Measurements from ENCODE around the gene GATA2. TPM values are rescaled to one million over a fixed set of nuclear protein-coding genes. Genes with fewer than 3 reads are reported as not detected.

GATA2 gene
- total and polyA plus RNA-seq, 2 of the 8 experiments (the other 6 are each of a cell fraction or from before 2014, with no cell fraction given), result 0.03 to 0.30 TPM

DNA sequence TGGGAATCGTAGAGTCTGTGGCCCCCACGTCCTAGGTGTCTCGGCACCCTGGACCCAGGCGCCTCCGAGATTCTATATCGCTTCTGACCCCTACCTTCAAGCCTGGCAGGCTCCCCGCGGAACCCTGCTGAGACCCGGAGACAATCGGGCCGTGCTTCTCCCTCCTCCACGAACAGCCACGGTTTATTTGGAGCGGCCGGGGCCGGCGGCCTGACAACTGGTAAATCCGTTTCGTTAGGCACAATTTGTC, 1.4 kb downstream of the GATA2 start:
- peaks cover 22% of the 10 kb centered on the region; the same call in 1 of the 2 replicates for H3K23me2 ChIP-seq (ENCODE audit: low read depth, low read length)
- H3K9ac ChIP-seq (replicated peaks in 1 of 4; ENCODE audit: extremely low read depth in 1 of 4, low read depth in 3 of 4, low read length in 3 of 4), result no peak overlapping the region
- H3K4me2 ChIP-seq (ENCODE audit: insufficient read depth in 1 of 2, low read depth in 2 of 2, low read length in 2 of 2), result peak overlapping the region; percentile 60 to 63; a peak in 3 of 4 replicates
- no peak overlapping the region for H2BK120ac ChIP-seq (replicated peaks; ENCODE audit: low read depth, low read length)
- H3K4ac ChIP-seq (replicated peaks; ENCODE audit: insufficient read length, low read depth, low read length), result no peak overlapping the region
- H3K4me3 ChIP-seq (ENCODE audit: extremely low read depth in 1 of 4, insufficient read depth in 2 of 4, low read depth in 3 of 4, low read length in 4 of 4), result peak overlapping the region in 1 of 4 experiments; percentile 50; a peak in 2 of 8 replicates
- no peak overlapping the region for H2AFZ ChIP-seq (ENCODE audit: low read length)
- no peak overlapping the region for H4K5ac ChIP-seq (ENCODE audit: insufficient read length, low read depth, low read length)
- H3K56ac ChIP-seq (replicated peaks; ENCODE audit: insufficient read length, low read depth, low read length), result no peak overlapping the region
- no peak overlapping the region for H3K23ac ChIP-seq (ENCODE audit: insufficient read length)
- POLR2A ChIA-PET (ENCODE audit: partially characterized antibody), result interaction anchor here (1.8 kb wide), 1 partner anchor 11 kb away, joined by 13 read pairs; no protein-coding TSS in a partner anchor
- no peak overlapping the region for H2BK15ac ChIP-seq (ENCODE audit: low read length)
- H3K4me1 ChIP-seq (replicated peaks in 1 of 4; ENCODE audit: control insufficient read depth in 3 of 4, insufficient read depth in 4 of 4, low read length in 3 of 4), result peaks cover 0 to 71% (median 43%) of the 10 kb centered on the region in 4 experiments; a peak in 6 of 7 replicates
- H2BK12ac ChIP-seq (ENCODE audit: low read depth, low read length), result 0 out of 2 replicates have a peak overlapping the region, but pooled peaks have one; percentile 68
- 5% methylated on average over 19 of the region's 19 CpGs; no CpG with 5 or more reads in 1 of the 2 experiments for WGBS, 2 experiments (ENCODE audit: extremely low coverage in 1 of 2, insufficient coverage in 1 of 2, insufficient read length in 1 of 2, insufficient replicate concordance in 2 of 2, low coverage in 1 of 2, low lambda C conversion rate in 2 of 2, missing lambda C conversion rate in 1 of 2)
- FAIRE-seq, result no peak
- CTCF ChIA-PET (ENCODE audit: partially characterized antibody), result interaction anchor here (0.9 to 2.0 kb wide), 3 partner anchors 27 to 265 kb away, joined by 3 to 7 read pairs (median 5); no protein-coding TSS in a partner anchor
- no peak overlapping the region for H2BK5ac ChIP-seq (ENCODE audit: low read depth, low read length)
- no peaks in the 10 kb centered on the region for H3K79me1 ChIP-seq (ENCODE audit: low read depth, low read length)
- H4K8ac ChIP-seq (ENCODE audit: extremely low read depth, insufficient read depth, low read length), result no peak overlapping the region
- H3K18ac ChIP-seq (ENCODE audit: extremely low read depth, low read length), result no peak overlapping the region
- H4K20me1 ChIP-seq (replicated peaks in 1 of 2; ENCODE audit: control insufficient read depth in 1 of 2, insufficient read depth in 2 of 2, low read length in 2 of 2), result peaks cover 5 to 25% of the 10 kb centered on the region in 2 experiments
- no peak overlapping the region for H2BK20ac ChIP-seq (ENCODE audit: low read length)
- H3K14ac ChIP-seq (ENCODE audit: insufficient read length), result no peak overlapping the region
- H3K27ac ChIP-seq (ENCODE audit: low read depth, low read length), result no peak overlapping the region
- no peak overlapping the region for H4K91ac ChIP-seq (replicated peaks; ENCODE audit: insufficient read length, low read length)
- peaks cover 98 to 100% (median 99%) of the 10 kb centered on the region in 4 experiments for H3K27me3 ChIP-seq (replicated peaks in 1 of 4; ENCODE audit: control insufficient read depth in 3 of 4, extremely low read depth in 1 of 4, insufficient read depth in 3 of 4, low read length in 3 of 4)
- DNase-seq (ENCODE audit: low read depth in 1 of 2, low spot score in 2 of 2), result peak in 1 of 2 experiments; percentile 66
- H3K79me2 ChIP-seq (ENCODE audit: control insufficient read depth in 1 of 2, insufficient read depth in 2 of 2, low read length in 2 of 2), result no peaks in the 10 kb centered on the region
- H3K36me3 ChIP-seq (ENCODE audit: control insufficient read depth in 2 of 4, insufficient read depth in 4 of 4, low read length in 3 of 4), result peaks cover 0 to 16% (median 0%) of the 10 kb centered on the region in 4 experiments; a peak in 1 of 8 replicates
- no peak overlapping the region for H2AK5ac ChIP-seq (ENCODE audit: low read depth, low read length)
- no peaks in the 10 kb centered on the region; a peak in 1 of 4 replicates for H3K9me3 ChIP-seq (ENCODE audit: insufficient read depth in 2 of 2, low read depth in 1 of 2, low read length in 1 of 2)
- no peak for TF ChIP-seq FOSL1 (IDR thresholded peaks at IDR 0.05; ENCODE audit: insufficient read depth, low read depth, low read length)
- TF ChIP-seq, protein P1, sequence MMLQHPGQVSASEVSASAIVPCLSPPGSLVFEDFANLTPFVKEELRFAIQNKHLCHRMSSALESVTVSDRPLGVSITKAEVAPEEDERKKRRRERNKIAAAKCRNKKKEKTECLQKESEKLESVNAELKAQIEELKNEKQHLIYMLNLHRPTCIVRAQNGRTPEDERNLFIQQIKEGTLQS (IDR thresholded peaks at IDR 0.05; ENCODE audit: insufficient read depth, low read depth, low read length), result no peak
- TF ChIP-seq PHF8 (conservative IDR thresholded peaks at IDR 0.05; ENCODE audit: low read depth, low read length), result no peak
- TF ChIP-seq TCF12 (IDR thresholded peaks at IDR 0.05; ENCODE audit: low read depth, low read length), result no peak
- TF ChIP-seq CEBPB (IDR thresholded peaks at IDR 0.05; ENCODE audit: low read depth, low read length), result no peak
- TF ChIP-seq ASH2L (IDR thresholded peaks at IDR 0.05; ENCODE audit: low read length), result no peak
- TF ChIP-seq SIX5 (IDR thresholded peaks at IDR 0.05; ENCODE audit: low read depth, low read length), result no peak
- TF ChIP-seq, protein P2, sequence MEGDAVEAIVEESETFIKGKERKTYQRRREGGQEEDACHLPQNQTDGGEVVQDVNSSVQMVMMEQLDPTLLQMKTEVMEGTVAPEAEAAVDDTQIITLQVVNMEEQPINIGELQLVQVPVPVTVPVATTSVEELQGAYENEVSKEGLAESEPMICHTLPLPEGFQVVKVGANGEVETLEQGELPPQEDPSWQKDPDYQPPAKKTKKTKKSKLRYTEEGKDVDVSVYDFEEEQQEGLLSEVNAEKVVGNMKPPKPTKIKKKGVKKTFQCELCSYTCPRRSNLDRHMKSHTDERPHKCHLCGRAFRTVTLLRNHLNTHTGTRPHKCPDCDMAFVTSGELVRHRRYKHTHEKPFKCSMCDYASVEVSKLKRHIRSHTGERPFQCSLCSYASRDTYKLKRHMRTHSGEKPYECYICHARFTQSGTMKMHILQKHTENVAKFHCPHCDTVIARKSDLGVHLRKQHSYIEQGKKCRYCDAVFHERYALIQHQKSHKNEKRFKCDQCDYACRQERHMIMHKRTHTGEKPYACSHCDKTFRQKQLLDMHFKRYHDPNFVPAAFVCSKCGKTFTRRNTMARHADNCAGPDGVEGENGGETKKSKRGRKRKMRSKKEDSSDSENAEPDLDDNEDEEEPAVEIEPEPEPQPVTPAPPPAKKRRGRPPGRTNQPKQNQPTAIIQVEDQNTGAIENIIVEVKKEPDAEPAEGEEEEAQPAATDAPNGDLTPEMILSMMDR (IDR thresholded peaks at IDR 0.05; ENCODE audit: control extremely low read depth in 1 of 3, insufficient read depth in 1 of 3, low read depth in 1 of 3, low read length in 3 of 3), result no peak
- TF ChIP-seq KDM1A (IDR thresholded peaks at IDR 0.05; ENCODE audit: borderline replicate concordance, low read length), result no peak
- TF ChIP-seq, protein P3, sequence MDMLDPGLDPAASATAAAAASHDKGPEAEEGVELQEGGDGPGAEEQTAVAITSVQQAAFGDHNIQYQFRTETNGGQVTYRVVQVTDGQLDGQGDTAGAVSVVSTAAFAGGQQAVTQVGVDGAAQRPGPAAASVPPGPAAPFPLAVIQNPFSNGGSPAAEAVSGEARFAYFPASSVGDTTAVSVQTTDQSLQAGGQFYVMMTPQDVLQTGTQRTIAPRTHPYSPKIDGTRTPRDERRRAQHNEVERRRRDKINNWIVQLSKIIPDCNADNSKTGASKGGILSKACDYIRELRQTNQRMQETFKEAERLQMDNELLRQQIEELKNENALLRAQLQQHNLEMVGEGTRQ (IDR thresholded peaks at IDR 0.05; ENCODE audit: low read length), result no peak
